Neural cell (in vitro differentiated cells): ENCODE measurements around the gene KRTAP10-3.

Experiments
- EP300 ChIP-seq: fragments of 450-650 bp; conservative IDR thresholded peaks from 2 replicates; pipeline ENCODE4 v1.6.1; 2014; ENCODE audit warnings: antibody characterized with exemption, mild to moderate bottlenecking, moderate library complexity; ENCODE audit not compliant: poor library complexity, severe bottlenecking
- POLR2AphosphoS5 ChIP-seq: IDR thresholded peaks from 2 replicates; pipeline ENCODE4 v1.6.1; 2012
- REST ChIP-seq: IDR thresholded peaks from 2 replicates; pipeline ENCODE4 v1.6.1; 2012; ENCODE audit warnings: borderline replicate concordance
- SMC3 ChIP-seq: fragments of 450-650 bp; conservative IDR thresholded peaks from 2 replicates; pipeline ENCODE4 v1.6.1; 2014; ENCODE audit warnings: antibody characterized with exemption, mild to moderate bottlenecking, moderate library complexity; ENCODE audit not compliant: poor library complexity
- TF ChIP-seq, protein P1 (sequence below): fragments of 450-650 bp; IDR thresholded peaks from 2 replicates; pipeline ENCODE4 v1.5.1; 2014; ENCODE audit warnings: antibody characterized with exemption, mild to moderate bottlenecking, moderate library complexity; ENCODE audit not compliant: poor library complexity, severe bottlenecking

DNA sequence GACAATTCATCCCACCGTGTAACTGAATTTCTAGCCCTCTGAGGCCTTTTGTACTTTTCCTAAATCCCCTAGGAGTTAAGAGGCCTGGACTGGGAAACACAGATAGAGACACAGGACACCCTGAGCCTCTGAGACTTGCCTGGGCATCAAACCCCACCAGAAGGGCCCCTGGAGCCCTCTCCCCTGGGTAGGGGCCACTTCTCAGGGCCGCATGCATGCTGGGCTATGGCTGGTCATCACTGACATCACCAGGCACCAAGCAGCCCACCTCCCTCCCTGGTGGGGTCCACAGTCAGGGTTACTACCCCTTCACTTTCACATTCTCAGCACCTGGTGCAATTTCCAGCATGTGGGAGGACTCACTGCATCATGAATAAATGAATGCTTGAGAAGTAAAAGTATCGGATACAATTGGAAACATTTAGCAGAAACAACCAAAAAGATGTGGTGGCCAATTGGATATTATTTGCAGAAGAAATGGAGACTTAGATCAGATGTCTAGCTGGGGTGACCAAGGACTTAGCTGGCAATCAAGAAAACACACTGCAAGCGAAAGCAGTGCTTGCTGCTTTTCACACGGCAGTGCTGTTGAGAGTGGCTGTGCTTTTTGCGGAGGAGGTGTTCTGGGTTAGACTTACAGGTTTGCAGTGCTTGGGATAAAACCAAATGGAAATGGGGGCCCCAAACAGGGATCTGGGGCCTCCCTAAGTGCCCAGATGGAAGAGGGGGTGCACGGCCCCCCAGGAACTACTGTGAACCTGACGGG, 40.9 kb upstream of the KRTAP10-3 start:
- TF ChIP-seq, protein P1, sequence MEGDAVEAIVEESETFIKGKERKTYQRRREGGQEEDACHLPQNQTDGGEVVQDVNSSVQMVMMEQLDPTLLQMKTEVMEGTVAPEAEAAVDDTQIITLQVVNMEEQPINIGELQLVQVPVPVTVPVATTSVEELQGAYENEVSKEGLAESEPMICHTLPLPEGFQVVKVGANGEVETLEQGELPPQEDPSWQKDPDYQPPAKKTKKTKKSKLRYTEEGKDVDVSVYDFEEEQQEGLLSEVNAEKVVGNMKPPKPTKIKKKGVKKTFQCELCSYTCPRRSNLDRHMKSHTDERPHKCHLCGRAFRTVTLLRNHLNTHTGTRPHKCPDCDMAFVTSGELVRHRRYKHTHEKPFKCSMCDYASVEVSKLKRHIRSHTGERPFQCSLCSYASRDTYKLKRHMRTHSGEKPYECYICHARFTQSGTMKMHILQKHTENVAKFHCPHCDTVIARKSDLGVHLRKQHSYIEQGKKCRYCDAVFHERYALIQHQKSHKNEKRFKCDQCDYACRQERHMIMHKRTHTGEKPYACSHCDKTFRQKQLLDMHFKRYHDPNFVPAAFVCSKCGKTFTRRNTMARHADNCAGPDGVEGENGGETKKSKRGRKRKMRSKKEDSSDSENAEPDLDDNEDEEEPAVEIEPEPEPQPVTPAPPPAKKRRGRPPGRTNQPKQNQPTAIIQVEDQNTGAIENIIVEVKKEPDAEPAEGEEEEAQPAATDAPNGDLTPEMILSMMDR: no peak
- TF ChIP-seq EP300 (no peak), REST (no peak), POLR2AphosphoS5 (no peak), SMC3 (no peak)
